ENCODE results near the gene PDE3A. TPM values are rescaled to one million over a fixed set of nuclear protein-coding genes. Genes with fewer than 3 reads are reported as not detected.

Gene PDE3A
- polyA plus RNA-seq, 1 of the 3 experiments (the other 2 are of a cell fraction): 0.67 TPM

DNA sequence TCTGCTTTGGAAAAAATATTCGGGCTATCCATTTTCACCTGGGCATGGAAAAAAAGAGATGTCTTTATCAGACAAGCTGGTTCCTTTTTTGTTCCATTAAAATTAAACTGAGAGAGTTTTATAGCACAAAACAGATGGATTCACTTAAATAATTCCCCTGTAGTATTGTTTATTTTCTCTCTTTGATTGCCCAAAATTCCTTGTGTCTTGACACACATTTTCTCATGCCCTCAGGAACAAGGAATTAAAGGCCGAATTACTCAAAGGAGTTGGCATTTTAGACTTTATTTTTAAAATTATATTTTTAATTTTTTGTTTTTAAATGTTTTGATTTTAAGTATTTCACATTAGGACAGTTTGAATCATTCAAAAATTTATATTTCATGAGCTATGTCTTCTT lies 257.2 kb downstream of the PDE3A start (continued):
- TF ChIP-seq MXI1 (IDR thresholded peaks at IDR 0.05; ENCODE audit: low read depth, low read length) (no peak), SMC3 (IDR thresholded peaks at IDR 0.05; ENCODE audit: low read depth, low read length) (no peak), FOXJ3 (CRISPR knock-in tag; IDR thresholded peaks at IDR 0.05) (no peak), RCOR1 (IDR thresholded peaks at IDR 0.05; ENCODE audit: low read length) (no peak), YY1 (IDR thresholded peaks at IDR 0.05; ENCODE audit: low read depth) (no peak), TEAD4 (IDR thresholded peaks at IDR 0.05; ENCODE audit: borderline replicate concordance, insufficient read depth) (no peak), TAF1 (IDR thresholded peaks at IDR 0.05; ENCODE audit: borderline replicate concordance, low read depth, low read length) (no peak), SIN3A (IDR thresholded peaks at IDR 0.05; ENCODE audit: borderline replicate concordance, low read depth, low read length) (no peak), FOSL2 (IDR thresholded peaks at IDR 0.05; ENCODE audit: borderline replicate concordance, low read depth) (no peak)
- TF ChIP-seq, protein P1, sequence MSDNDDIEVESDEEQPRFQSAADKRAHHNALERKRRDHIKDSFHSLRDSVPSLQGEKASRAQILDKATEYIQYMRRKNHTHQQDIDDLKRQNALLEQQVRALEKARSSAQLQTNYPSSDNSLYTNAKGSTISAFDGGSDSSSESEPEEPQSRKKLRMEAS (IDR thresholded peaks at IDR 0.05; ENCODE audit: low read depth): no peak

DNA sequence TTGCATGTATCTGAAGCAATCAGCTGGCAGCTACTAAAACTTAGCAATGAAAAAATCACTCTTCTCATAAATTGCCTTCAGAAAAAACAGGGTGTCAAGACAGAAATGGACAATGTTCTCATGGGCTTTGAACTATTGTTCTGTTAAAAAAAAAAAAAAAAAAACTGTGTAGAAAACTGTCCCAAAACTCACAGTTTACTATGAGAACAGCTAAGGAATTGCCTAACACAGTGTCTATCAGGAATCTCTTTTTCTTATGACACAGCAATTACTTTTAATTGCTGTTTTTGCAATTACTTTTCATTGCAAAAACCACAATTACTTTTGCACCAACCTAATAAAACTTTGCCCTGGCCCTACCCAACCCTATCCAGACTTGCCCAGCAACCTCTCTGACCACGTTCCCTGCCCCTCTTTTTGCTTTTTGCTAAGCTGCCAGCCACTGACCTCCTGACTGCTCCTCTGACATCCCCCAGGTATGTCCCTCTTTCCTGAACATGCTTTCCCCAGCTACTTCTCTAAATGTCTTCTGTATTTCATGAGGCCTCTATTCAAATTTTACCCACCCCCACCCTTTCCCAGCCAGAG lies 258.8 kb downstream of the PDE3A start:
- Histone ChIP-seq H3K9me2 (no peaks in the 10 kb centered on the region), H2AFZ (ENCODE audit: low read depth) (no peak overlapping the region), H3K4me1 (ENCODE audit: control insufficient read depth in 1 of 2, insufficient read depth in 2 of 2, low read depth in 1 of 2, low read length in 1 of 2) (peaks cover 4 to 8% of the 10 kb centered on the region in 2 experiments; a peak in 2 of 4 replicates), H4K20me1 (ENCODE audit: insufficient read depth) (no peaks in the 10 kb centered on the region), H3K4me2 (no peak overlapping the region), H3K27ac (ENCODE audit: low read depth in 2 of 2, low read length in 1 of 2) (no peak overlapping the region), H3K9me3 (no peaks in the 10 kb centered on the region), H3F3A (replicated peaks; ENCODE audit: insufficient read depth) (peaks cover 6% of the 10 kb centered on the region), H3K79me2 (ENCODE audit: insufficient read depth) (no peaks in the 10 kb centered on the region), H3K4me3 (ENCODE audit: low read depth in 2 of 2, low read length in 1 of 2) (no peak overlapping the region), H3K36me3 (replicated peaks in 1 of 2; ENCODE audit: control insufficient read depth in 1 of 2, insufficient read depth in 2 of 2, low read length in 1 of 2) (peaks cover 0 to 10% of the 10 kb centered on the region in 2 experiments), H3K9ac (no peak overlapping the region), H3K27me3 (ENCODE audit: insufficient read depth) (no peaks in the 10 kb centered on the region)
- TF ChIP-seq SMC3 (IDR thresholded peaks at IDR 0.05; ENCODE audit: low read depth, low read length) (no peak), SIN3A (IDR thresholded peaks at IDR 0.05; ENCODE audit: borderline replicate concordance, low read depth, low read length) (no peak), GABPA (IDR thresholded peaks at IDR 0.05; ENCODE audit: low read depth) (no peak), EP300 (IDR thresholded peaks at IDR 0.05; ENCODE audit: borderline replicate concordance in 1 of 2, low read depth in 1 of 2, low read length in 1 of 2) (no peak)
- ChIA-PET CTCF (interaction anchor here (1.2 to 2.1 kb wide), 2 partner anchors 25 to 869 kb away, joined by 4 to 8 read pairs; no protein-coding TSS in a partner anchor), POLR2A (no interaction called here)
- 78% methylated on average over 1 of the region's 1 CpG for WGBS (ENCODE audit: low lambda C conversion rate)
- DNase-seq: no peak

DNA sequence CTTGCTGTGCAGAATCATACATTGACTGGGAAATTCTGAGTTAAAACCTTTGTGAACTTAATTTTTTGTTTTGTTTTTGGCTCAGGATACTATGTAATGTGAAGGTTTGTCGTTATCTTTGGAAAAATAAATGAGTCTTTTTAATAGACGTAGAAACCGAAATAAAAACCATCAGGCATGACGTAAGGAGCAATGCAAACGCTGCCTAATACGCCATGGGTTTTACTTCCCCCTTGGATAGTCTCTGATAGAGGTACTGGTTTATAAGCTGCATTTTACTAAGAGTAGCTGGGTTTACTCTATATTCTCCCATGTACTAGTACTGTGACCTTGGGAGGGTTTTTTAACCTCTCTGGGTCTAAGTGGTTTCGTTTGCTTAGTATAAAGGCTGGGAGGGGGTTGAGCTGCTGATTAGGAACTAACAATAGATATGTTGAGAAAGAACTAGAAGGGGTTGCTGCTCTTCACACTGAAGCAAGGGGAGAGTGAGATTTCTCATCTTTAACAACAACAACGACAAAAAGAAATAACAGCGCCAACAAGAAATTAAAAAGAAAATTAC lies 260.0 kb downstream of the PDE3A start:
- Histone ChIP-seq H4K20me1 (ENCODE audit: insufficient read depth) (no peaks in the 10 kb centered on the region), H3K9ac (no peak overlapping the region), H3K4me2 (no peak overlapping the region), H2AFZ (ENCODE audit: low read depth) (peak overlapping the region; percentile 20; the same call in 1 of the 2 replicates), H3K27ac (ENCODE audit: low read depth in 2 of 2, low read length in 1 of 2) (peak overlapping the region in 1 of 2 experiments; percentile 25; a peak in 1 of 4 replicates), H3K79me2 (ENCODE audit: insufficient read depth) (no peaks in the 10 kb centered on the region), H3K9me2 (no peaks in the 10 kb centered on the region), H3K27me3 (ENCODE audit: insufficient read depth) (no peaks in the 10 kb centered on the region), H3K36me3 (replicated peaks in 1 of 2; ENCODE audit: control insufficient read depth in 1 of 2, insufficient read depth in 2 of 2, low read length in 1 of 2) (peaks cover 0 to 8% of the 10 kb centered on the region in 2 experiments), H3K9me3 (no peaks in the 10 kb centered on the region), H3F3A (replicated peaks; ENCODE audit: insufficient read depth) (peaks cover 6% of the 10 kb centered on the region), H3K4me1 (ENCODE audit: control insufficient read depth in 1 of 2, insufficient read depth in 2 of 2, low read depth in 1 of 2, low read length in 1 of 2) (peaks cover 4 to 8% of the 10 kb centered on the region in 2 experiments; a peak in 2 of 4 replicates), H3K4me3 (ENCODE audit: low read depth in 2 of 2, low read length in 1 of 2) (no peak overlapping the region)
- no peak for DNase-seq
- 86% methylated on average over 9 of the region's 9 CpGs for WGBS (ENCODE audit: low lambda C conversion rate)
- POLR2A ChIA-PET: no interaction called here
- TF ChIP-seq FOXJ3 (CRISPR knock-in tag; IDR thresholded peaks at IDR 0.05): no peak
- no peak for TF ChIP-seq RXRA (IDR thresholded peaks at IDR 0.05; ENCODE audit: borderline replicate concordance, low read depth)
- TF ChIP-seq FOXM1 (IDR thresholded peaks at IDR 0.05; ENCODE audit: low read depth): no peak
- no peak for TF ChIP-seq TAF1 (IDR thresholded peaks at IDR 0.05; ENCODE audit: borderline replicate concordance, low read depth, low read length)
- TF ChIP-seq RFX5 (IDR thresholded peaks at IDR 0.05; ENCODE audit: low read length): no peak
- TF ChIP-seq CHD2 (IDR thresholded peaks at IDR 0.05; ENCODE audit: low read length, partially characterized antibody): no peak
- no peak for TF ChIP-seq TEAD4 (IDR thresholded peaks at IDR 0.05; ENCODE audit: borderline replicate concordance, insufficient read depth)
- no peak for TF ChIP-seq RAD21 (IDR thresholded peaks at IDR 0.05; ENCODE audit: low read length)
- TF ChIP-seq, protein P2, sequence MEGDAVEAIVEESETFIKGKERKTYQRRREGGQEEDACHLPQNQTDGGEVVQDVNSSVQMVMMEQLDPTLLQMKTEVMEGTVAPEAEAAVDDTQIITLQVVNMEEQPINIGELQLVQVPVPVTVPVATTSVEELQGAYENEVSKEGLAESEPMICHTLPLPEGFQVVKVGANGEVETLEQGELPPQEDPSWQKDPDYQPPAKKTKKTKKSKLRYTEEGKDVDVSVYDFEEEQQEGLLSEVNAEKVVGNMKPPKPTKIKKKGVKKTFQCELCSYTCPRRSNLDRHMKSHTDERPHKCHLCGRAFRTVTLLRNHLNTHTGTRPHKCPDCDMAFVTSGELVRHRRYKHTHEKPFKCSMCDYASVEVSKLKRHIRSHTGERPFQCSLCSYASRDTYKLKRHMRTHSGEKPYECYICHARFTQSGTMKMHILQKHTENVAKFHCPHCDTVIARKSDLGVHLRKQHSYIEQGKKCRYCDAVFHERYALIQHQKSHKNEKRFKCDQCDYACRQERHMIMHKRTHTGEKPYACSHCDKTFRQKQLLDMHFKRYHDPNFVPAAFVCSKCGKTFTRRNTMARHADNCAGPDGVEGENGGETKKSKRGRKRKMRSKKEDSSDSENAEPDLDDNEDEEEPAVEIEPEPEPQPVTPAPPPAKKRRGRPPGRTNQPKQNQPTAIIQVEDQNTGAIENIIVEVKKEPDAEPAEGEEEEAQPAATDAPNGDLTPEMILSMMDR (IDR thresholded peaks at IDR 0.05): no peak
- TF ChIP-seq JUND (IDR thresholded peaks at IDR 0.05): no peak
- TF ChIP-seq, protein P3, sequence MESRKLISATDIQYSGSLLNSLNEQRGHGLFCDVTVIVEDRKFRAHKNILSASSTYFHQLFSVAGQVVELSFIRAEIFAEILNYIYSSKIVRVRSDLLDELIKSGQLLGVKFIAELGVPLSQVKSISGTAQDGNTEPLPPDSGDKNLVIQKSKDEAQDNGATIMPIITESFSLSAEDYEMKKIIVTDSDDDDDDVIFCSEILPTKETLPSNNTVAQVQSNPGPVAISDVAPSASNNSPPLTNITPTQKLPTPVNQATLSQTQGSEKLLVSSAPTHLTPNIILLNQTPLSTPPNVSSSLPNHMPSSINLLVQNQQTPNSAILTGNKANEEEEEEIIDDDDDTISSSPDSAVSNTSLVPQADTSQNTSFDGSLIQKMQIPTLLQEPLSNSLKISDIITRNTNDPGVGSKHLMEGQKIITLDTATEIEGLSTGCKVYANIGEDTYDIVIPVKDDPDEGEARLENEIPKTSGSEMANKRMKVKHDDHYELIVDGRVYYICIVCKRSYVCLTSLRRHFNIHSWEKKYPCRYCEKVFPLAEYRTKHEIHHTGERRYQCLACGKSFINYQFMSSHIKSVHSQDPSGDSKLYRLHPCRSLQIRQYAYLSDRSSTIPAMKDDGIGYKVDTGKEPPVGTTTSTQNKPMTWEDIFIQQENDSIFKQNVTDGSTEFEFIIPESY (IDR thresholded peaks at IDR 0.05; ENCODE audit: borderline replicate concordance, low read depth): no peak
- no peak for TF ChIP-seq GABPA (IDR thresholded peaks at IDR 0.05; ENCODE audit: low read depth)
- CTCF ChIA-PET: interaction anchor here (1.2 to 2.1 kb wide), 2 partner anchors 26 to 870 kb away, joined by 4 to 8 read pairs; no protein-coding TSS in a partner anchor

Data from SK-N-SH (cell line).